NT2/D1 (cell line): ENCODE results near the gene UPP2.

Experiments used
- SUZ12 ChIP-seq: IDR thresholded peaks from 2 replicates; pipeline ENCODE4 v1.6.1; 2011; ENCODE audit not compliant: insufficient read length, insufficient read depth; ENCODE audit errors: extremely low read depth
- YY1 ChIP-seq: IDR thresholded peaks from 2 replicates; pipeline ENCODE4 v1.6.1; 2011; ENCODE audit not compliant: insufficient read length, insufficient read depth
- ZNF274 ChIP-seq: IDR thresholded peaks from 2 replicates; pipeline ENCODE4 v1.6.1; 2011; ENCODE audit warnings: mild to moderate bottlenecking, low read depth, low read length

GRCh38 chr2:158113741-158114295 is 12.1 kb downstream of the UPP2 start:
- TF ChIP-seq SUZ12 (no peak), YY1 (no peak), ZNF274 (no peak)
